A172 (cell line): Measurements from ENCODE around the gene MAP1LC3B2. TPM values are rescaled to one million over a fixed set of nuclear protein-coding genes. Genes with fewer than 3 reads are reported as not detected.
A peak's percentile ranks its signal among the peaks of the same experiment; 100 is the strongest.

Experiments
- DNase-seq: peaks from one replicate; pipeline ENCODE4 v3.0.0-alpha.2; 2015; ENCODE audit warnings: low spot score
- total RNA-seq: library from RNA; depleted of rRNA; stranded (reverse); fragments of >200 nt; shearing (Covaris generic); gene quantifications from 2 replicates; pipeline ENCODE4 v1.2.3, GENCODE V29; 2014

Gene MAP1LC3B2
- total RNA-seq, 1 experiment from 2014 or later = 1.8 TPM

DNA sequence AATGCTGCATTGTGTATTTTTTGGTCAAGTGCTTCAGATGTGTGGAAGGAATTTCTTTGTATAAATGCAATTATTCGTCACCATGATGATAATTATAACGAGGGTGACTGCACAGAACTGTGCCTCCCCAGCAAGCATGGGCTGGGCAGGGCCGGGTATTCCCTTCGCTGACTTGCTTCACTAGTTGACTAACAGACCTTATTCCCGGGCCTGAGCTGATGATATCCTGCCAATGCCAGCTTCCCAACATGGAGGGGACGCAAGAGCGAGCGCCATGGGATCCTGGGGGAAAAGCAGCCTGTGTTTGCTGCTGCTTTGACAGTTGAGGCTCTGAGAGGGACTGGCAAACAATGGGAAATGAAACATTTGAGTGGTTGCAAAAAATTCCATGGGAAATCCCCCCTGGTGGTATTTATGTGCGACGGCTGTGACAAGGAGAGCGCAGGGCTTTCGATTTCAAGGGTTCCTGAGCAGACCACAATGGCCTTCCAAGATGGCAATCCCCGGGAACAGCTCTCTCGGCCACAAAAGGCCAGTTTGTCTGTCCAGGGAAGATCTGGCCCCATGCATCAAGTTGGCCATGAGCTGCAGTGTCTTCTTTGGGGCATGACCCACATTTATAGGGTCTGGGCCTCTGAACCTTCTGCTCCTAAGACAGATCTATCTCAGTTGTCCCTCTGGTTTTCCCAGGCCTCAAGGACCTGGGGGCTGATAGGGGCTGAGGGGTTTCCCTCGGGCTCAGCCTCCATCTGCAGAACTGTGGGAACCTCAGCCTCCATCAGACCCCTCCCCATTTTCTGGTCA lies 21.9 kb upstream of the MAP1LC3B2 start:
- DNase-seq = no peak

GRCh38 chr12:116538076-116538591 lies 21.0 kb upstream of the MAP1LC3B2 start:
- no peak for DNase-seq

DNA sequence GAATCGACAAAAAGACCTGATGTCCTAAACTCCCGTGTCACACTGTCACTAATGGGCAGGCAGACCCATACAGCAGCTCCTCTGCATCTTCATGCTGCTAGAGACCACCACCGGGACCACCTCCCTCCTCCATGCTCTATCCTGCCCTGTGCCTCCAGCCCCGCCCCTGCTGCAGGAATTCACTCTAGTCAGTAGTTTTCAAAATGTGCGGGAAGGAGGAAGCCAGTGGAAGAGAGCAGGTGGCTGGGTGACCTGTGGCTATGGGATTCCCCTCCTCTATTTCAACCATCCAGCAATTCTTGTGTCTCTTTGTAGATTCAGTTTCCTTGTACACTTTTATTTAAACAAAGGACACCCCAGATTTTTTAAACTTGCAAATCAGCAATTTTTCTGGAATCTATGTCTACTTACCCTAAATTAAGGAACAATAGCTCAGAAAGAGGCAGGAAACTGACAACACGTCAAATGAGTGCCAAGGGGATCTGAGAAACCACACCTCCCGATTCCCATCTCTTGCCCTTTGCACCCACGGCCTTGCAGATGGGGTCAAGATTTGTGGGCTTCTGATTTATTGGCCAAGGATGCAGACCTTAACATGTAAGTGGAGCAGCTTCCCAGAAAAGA lies 20.4 kb upstream of the MAP1LC3B2 start:
- no peak for DNase-seq

- DNase-seq = no peak
Measured at GRCh38 chr12:116539361-116539771, 19.8 kb upstream of the MAP1LC3B2 start.

GRCh38 chr12:116539905-116540482 lies 19.2 kb upstream of the MAP1LC3B2 start:
- no peak for DNase-seq

- no peak for DNase-seq
Measured at GRCh38 chr12:116540622-116541152, 18.5 kb upstream of the MAP1LC3B2 start.

DNA sequence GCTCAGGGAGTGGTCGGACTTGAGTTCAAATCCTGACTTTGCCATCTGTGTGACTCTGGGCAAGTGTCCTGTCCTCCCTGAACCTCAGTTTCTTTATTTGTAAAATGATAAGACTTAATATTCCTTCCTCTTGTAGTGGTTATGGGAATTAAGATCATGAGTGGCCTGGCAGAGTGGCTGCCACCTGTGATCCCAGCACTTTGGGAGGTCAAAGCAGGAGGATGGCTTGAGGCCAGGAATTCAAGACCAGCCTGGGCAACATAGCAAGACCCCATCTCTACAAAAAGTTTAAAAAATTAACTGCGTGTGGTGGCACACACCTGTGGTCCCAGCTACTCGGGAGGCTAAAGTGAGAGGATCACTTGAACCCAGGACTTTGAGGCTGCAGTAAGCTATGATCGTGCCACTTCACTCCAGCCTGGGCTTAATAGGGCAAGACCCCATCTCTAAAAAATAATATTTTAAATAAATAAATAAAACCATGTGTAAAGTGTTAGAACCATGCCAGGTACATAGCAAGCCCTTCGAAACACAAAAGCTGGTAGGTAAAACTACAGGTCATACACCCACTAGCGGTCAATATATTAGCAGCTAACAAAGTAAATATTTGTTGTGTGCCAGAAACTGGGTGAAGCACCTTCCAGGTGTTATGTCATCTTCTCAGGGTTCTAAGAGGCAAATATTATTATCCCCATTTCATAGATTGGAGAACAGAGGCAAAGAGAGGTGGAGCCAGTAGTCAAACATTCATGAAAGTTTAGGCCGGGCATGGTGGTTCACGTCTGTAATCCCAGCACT lies 17.4 kb upstream of the MAP1LC3B2 start:
- DNase-seq = no peak

DNA sequence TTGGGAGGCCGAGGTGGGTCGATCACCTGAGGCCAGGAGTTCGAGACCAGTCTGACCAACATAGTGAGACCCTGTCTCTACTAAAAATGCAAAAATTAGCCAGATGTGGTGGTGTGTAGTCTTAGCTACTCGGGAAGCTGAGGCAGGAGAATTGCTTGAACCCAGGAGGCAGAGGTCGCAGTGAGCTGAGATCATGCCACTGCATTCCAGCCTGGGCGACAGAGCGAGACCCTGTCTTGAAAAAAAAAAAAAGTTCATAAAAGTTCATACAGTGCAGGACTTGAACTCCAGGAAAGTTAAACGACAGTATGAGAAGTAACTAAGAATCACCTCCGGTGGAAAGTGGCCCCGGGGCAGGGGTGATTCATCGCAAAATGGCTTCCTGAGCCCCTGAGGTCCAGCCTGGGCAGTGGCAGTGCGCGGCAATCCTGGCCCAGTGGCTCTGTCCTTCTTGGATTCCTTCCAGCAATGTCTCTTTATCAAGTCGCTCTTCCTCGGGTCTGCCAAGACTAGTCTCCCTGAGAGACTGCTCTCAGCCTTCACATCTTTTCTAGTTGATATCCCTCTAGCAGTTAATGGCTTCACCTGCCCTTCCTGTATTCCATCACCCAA lies 16.7 kb upstream of the MAP1LC3B2 start:
- peak; percentile 57 for DNase-seq

- no peak for DNase-seq
Measured at GRCh38 chr12:116544656-116545055, 14.5 kb upstream of the MAP1LC3B2 start.

DNA sequence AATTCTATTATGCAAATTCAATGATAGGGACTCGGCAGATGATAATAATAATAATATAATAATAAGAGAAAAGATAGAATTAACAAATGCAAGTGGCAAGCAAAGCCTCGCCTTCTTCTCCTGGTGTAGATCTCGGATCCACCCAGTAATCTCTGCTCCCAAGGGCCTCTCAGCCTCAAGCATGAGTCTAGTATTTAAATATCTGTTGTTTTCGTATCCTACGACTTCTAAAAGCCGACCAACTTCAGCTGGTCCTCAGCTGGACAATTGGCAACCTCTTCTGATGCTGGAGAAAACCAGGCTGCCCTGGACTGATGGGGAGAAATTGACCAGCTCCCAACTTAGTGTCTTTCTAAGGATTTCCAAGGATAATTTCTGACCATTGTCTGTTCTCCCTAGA lies 14.0 kb upstream of the MAP1LC3B2 start:
- DNase-seq = no peak

DNA sequence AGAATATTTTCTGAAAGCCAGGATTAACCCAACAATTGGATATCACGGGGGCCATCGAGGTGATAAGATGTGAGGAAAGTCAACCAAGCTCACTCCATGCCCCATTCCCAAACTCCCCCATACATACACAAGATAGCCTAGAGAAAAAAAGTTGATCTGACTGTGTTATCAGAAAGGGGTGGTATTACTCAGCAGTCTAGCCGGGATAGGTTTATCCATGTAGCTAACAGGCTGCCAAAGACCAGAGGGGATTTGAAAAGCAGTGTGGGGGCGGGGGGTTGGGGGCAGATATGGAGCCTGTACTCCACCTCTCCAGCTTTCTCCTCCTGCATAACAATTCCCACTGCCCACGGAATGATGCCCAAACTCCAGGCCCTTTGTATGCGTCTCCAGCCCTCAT lies 13.2 kb upstream of the MAP1LC3B2 start:
- DNase-seq = no peak

DNA sequence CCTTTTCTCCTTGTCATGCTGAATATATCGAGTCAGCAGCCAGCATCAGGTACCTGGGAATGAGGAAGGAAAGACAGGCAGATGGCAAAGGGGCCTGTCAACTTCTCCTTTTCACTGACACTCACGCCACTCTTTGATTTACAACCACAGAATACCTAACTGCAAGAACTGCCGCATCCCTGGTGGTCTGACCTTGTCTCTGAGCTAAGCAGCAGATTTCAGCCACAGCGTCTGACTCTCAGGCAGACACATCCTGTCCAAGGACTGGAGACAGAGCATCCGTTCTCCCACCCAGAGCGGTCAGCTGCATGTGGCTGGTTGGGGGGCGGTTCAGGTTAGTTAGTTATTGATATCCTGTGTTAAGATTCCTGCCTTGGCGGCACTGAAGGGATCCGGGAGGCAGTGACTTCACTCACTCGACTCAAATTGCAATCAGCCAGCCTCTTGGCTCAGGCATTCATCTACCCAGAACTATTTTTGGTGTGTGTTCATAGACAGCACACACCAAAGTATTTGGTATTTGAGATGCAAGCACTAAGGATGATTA lies 11.2 kb upstream of the MAP1LC3B2 start:
- no peak for DNase-seq

DNA sequence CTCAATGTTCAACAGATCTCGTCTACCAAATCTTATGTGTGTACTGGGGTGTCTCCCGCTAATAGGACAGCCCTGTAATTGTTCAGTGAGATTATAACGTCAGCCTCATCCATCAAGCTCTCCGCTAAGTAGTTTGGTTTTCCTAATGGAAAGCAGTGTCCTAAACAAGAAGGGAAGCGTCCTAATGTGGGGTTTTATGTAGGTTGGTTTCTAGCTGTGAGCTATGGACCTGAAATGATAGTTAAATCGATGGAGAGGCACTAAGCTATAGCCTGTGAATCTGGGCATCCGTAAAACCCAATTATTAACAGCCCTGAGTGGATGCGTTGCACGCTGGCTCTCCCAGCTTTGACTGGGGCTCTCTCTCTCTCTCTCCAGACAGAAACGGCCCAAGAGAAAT lies 9.2 kb upstream of the MAP1LC3B2 start:
- no peak for DNase-seq

DNA sequence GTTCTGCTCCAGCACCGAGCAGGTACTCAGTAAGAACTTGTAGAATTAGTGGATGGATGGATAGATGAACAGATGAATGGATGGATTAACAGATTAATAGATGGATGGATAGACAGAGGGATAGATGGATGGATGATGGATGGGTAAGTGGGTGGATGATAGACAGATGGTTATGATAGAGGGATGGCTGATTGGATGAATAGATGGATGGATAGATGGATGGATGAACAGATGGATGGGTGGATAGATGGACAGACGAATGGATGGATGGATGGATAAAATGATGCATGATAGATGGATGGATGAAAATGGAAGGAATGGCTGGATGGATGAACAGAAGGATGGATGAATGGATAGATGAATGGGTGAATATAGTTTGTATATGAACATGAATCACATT lies 8.0 kb upstream of the MAP1LC3B2 start:
- no peak for DNase-seq

GRCh38 chr12:116551619-116551951 lies 7.6 kb upstream of the MAP1LC3B2 start:
- no peak for DNase-seq

- DNase-seq = peak; percentile 51
Measured at GRCh38 chr12:116551952-116552772, 7.0 kb upstream of the MAP1LC3B2 start.

- no peak for DNase-seq
Measured at GRCh38 chr12:116552773-116553373, 6.3 kb upstream of the MAP1LC3B2 start.

DNA sequence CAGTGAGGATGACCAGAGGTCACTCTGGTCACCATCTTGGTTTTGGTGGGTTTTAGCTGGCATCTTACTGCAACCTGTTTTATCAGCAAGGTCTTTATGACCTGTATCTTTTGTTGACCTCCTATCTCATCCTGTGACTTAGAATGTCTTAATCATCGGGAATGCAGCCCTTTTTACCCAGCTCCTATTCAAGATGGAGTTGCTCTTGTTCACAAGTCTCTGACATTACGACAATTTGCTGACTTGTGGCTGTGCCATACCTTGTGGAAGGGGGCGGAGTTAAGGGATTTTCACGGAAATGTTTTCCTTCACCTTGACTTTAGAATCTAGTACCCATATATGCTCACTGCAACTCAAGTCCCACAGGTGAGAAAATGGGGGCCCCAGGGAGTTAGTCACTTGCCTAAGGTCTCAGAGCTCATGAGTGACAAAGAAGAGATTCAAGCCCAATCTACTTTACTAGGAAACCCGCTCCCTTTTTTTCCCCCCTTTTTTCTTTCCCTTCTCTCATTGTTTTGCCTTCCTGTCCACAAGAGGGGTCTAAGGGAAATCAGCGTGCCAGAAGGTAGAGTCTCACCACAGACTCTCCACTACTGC lies 2.7 kb upstream of the MAP1LC3B2 start:
- DNase-seq = no peak

DNA sequence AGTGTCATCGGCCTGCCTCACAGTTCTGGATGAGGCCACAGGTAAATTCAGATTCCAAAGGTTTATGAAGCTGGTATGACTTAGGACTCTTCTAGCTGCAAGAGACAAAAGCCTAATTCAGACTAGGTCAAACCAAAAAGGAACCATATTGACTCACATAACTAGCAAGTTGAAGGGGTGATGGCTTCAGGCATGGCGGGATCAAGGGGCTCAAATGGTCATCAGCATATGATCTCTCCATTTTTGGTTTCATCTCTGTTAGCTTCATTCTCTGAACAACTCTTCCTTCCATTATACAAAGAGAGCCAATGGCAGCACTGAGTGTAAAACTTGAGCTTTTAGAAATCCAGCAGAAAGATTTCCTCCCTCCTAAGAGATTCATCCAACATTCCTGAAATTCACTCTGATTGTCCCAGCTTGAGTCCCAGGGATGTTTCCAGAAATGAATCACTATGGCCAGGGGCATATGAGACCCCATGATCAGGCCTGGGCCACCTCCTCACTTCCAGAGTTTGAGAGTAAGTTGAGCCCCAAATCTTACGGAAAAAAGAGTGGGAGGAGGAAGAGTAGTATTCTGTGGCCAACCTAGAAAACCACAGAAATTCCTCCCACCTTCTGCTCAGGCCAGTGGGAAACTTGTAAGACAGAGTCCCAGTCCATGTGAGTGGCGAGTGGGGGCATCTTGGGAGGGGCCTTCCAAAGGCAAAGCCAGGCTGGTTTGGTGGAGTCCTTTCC lies 2.0 kb upstream of the MAP1LC3B2 start:
- peak; percentile 41 for DNase-seq
